B cell (primary cell): ENCODE results near the gene OPHN1. TPM values are rescaled to one million over a fixed set of nuclear protein-coding genes. Genes with fewer than 3 reads are reported as not detected.

Experiments used
- ATAC-seq: fragments of 200-7000 bp; cut with Tn5 transposase; one replicate; pipeline ENCODE4 v1.10.0; 2021; ENCODE audit warnings: low read depth, mild to moderate bottlenecking, moderate number of reproducible peaks, moderate library complexity
- CTCF ChIA-PET: fragments of 350-600 bp; sonication (Branson Sonifier 250); formaldehyde crosslinking; loops from one replicate; lab custom pipeline; 2021; ENCODE audit warnings: antibody characterized with exemption, inconsistent platforms; lab: Charles Lee
- POLR2A ChIA-PET: fragments of 350-600 bp; sonication (Branson Sonifier 250); formaldehyde crosslinking; loops from one replicate; lab custom pipeline; 2021; ENCODE audit warnings: antibody characterized with exemption; lab: Charles Lee
- DNase-seq: peaks from one replicate; pipeline ENCODE4 v3.0.0; 2013
- H2AFZ ChIP-seq: 2 replicates; pipeline ENCODE4 v1.6.1; 2012; ENCODE audit warnings: mild to moderate bottlenecking, low read depth, low read length; ENCODE audit not compliant: insufficient read depth, poor library complexity, severe bottlenecking
- H3K27ac ChIP-seq, 2 donors: 1 replicate in 1 of 2; 2 replicates in 1 of 2; pipeline ENCODE4 v1.5.1; 2012 to 2013; ENCODE audit warnings: low read length in 2 of 2, mild to moderate bottlenecking in 2 of 2, moderate library complexity in 1 of 2
- H3K27me3 ChIP-seq, 4 experiments: fragments of 200-600 bp in 1 of 4; sonication (generic) in 1 of 4; replicated peaks in 1 of 4; 1 replicate in 2 of 4; 2 replicates in 2 of 4; pipeline versions ENCODE4 v1.6.1 to v1.7.0; 2013 to 2016; ENCODE audit warnings: low read length in 3 of 4, mild to moderate bottlenecking in 2 of 4, mixed read lengths in 1 of 4, moderate library complexity in 1 of 4; ENCODE audit not compliant: insufficient read depth in 4 of 4, control insufficient read depth in 3 of 4; ENCODE audit errors: control extremely low read depth in 1 of 4
- H3K36me3 ChIP-seq, 2 experiments: replicated peaks in 1 of 2; 1 replicate in 1 of 2; 2 replicates in 1 of 2; pipeline versions ENCODE4 v1.6.1 to v1.7.1; 2013; ENCODE audit warnings: low read length in 1 of 2; ENCODE audit not compliant: insufficient read depth in 2 of 2, control insufficient read depth in 1 of 2; ENCODE audit errors: control extremely low read depth in 1 of 2, extremely low read depth in 1 of 2
- H3K4me1 ChIP-seq, 2 donors: fragments of 200-600 bp in 1 of 2; sonication (generic) in 1 of 2; 1 replicate in 1 of 2; 2 replicates in 1 of 2; pipeline versions ENCODE4 v1.5.1 to v1.6.1; 2013 to 2017; ENCODE audit warnings: low read length in 2 of 2; ENCODE audit not compliant: control insufficient read depth in 2 of 2, insufficient read depth in 2 of 2
- H3K4me2 ChIP-seq: replicated peaks from 2 replicates; pipeline ENCODE3; 2012; ENCODE audit warnings: mild to moderate bottlenecking, low read depth, low read length; ENCODE audit not compliant: poor library complexity, severe bottlenecking
- H3K4me3 ChIP-seq, 5 experiments: fragments of 200-600 bp in 1 of 5; sonication (generic) in 1 of 5; 1 replicate in 3 of 5; 2 replicates in 2 of 5; pipeline versions ENCODE4 v1.5.1 to v1.7.0; 2011 to 2016; ENCODE audit warnings: low read length in 4 of 5, mild to moderate bottlenecking in 4 of 5, low read depth in 2 of 5, control low read depth in 1 of 5, moderate library complexity in 1 of 5; ENCODE audit not compliant: insufficient read depth in 1 of 5; ENCODE audit errors: control extremely low read depth in 1 of 5, extremely low read depth in 1 of 5
- H3K79me2 ChIP-seq: fragments of 200-600 bp; sonication (generic); one replicate; pipeline ENCODE4 v1.6.0; 2016; ENCODE audit warnings: low read length; ENCODE audit not compliant: control insufficient read depth, insufficient read depth
- H3K9ac ChIP-seq: fragments of 200-600 bp; sonication (generic); 2 replicates; pipeline ENCODE4 v1.6.1; 2017; ENCODE audit warnings: mild to moderate bottlenecking, low read length, moderate library complexity
- H3K9me3 ChIP-seq, 3 donors: one replicate each; pipeline versions ENCODE4 v1.6.1 to v1.7.1; 2013; ENCODE audit warnings: low read length in 2 of 3; ENCODE audit not compliant: control insufficient read depth in 2 of 3, insufficient read depth in 1 of 3; ENCODE audit errors: control extremely low read depth in 1 of 3
- H4K20me1 ChIP-seq: 2 replicates; pipeline ENCODE4 v1.6.0; 2012; ENCODE audit warnings: mild to moderate bottlenecking, low read length; ENCODE audit not compliant: insufficient read depth, control insufficient read depth, poor library complexity, severe bottlenecking
- H3K27ac Mint-ChIP-seq: one replicate; pipeline ENCODE4 v1.8.0; 2021; ENCODE audit warnings: mixed read lengths
- H3K27me3 Mint-ChIP-seq: one replicate; pipeline ENCODE4 v1.8.0; 2021; ENCODE audit warnings: mixed read lengths
- H3K4me1 Mint-ChIP-seq: one replicate; pipeline ENCODE4 v1.8.0; 2021; ENCODE audit warnings: mixed read lengths
- H3K4me3 Mint-ChIP-seq: one replicate; pipeline ENCODE4 v1.8.0; 2021; ENCODE audit warnings: mixed read lengths
- H3K9me3 Mint-ChIP-seq: one replicate; pipeline ENCODE4 v1.8.0; 2022; ENCODE audit warnings: mixed read lengths; ENCODE audit not compliant: insufficient read depth
- EZH2 ChIP-seq: IDR thresholded peaks from 2 replicates; pipeline ENCODE4 v1.6.1; 2012; ENCODE audit warnings: borderline replicate concordance, low read depth, mild to moderate bottlenecking, moderate library complexity, low read length; ENCODE audit not compliant: insufficient read depth, poor library complexity, severe bottlenecking
- WGBS: methylation state at CpG from one replicate; pipeline ENCODE4 v1.1.5; 2013; ENCODE audit warnings: missing lambda C conversion rate; ENCODE audit not compliant: insufficient coverage; 5-methylcytosine and 5-hydroxymethylcytosine counted together
- intact Hi-C: fragments of 100-400 bp; cut with micrococcal nuclease; formaldehyde crosslinking; loops from one replicate; pipeline ENCODE4 v1.10.0; 2022
- polyA plus RNA-seq: library from polyadenylated mRNA; depleted of rRNA; stranded (reverse); fragments of >200 nt; gene quantifications from 2 replicates; pipeline ENCODE4 v1.2.3, GENCODE V29; 2012
- total RNA-seq, 2 donors: library from RNA; stranded (reverse); fragments of 120-200 nt in 1 of 2; gene quantifications; 1 replicate in 1 of 2; 2 replicates in 1 of 2; pipeline versions ENCODE4 v1.2.3 to v1.2.4, GENCODE V29; 2013 to 2022
- TF ChIP-seq, protein P1 (sequence below): fragments of 200-600 bp; IDR thresholded peaks from one replicate; pipeline ENCODE4 v1.8.0; 2022; ENCODE audit warnings: antibody characterized with exemption, mild to moderate bottlenecking

OPHN1 gene
- total and polyA plus RNA-seq, 2 donors (not counting 1 experiment from before 2014, with no cell fraction given), result 0.03 to 0.17 TPM

DNA sequence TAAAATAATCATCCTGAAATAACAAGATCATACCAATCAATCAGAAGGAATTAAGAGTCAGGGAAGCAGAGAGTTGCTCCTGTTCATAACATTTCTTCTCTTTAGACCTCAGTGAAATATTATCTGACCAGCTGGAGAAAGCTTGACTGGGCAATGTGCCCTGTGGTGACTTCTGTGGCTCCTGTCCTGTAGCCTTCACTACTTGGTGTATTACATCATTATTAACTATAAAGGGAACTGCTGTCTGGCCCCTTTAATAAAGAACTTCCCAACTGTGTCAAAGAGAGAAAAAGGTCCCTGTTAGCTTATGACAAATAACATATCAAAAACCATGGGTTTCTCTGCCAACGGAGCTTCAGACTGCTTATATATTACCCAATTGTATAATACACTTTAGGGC is 18.0 kb downstream of the OPHN1 start:
- Mint-ChIP-seq H3K27ac (no peak overlapping the region), H3K27me3 (no peaks in the 10 kb centered on the region), H3K4me3 (no peak overlapping the region), H3K9me3 (no peaks in the 10 kb centered on the region), H3K4me1 (no peaks in the 10 kb centered on the region)
- no peaks in the 10 kb centered on the region for H3K36me3 ChIP-seq
- H3K9ac ChIP-seq, result no peak overlapping the region
- no peak overlapping the region for H3K4me2 ChIP-seq
- no peak overlapping the region for H2AFZ ChIP-seq
- no peaks in the 10 kb centered on the region for H3K27me3 ChIP-seq
- no peak for ATAC-seq
- DNase-seq, result no peak
- no peaks in the 10 kb centered on the region for H3K4me1 ChIP-seq
- no peaks in the 10 kb centered on the region for H4K20me1 ChIP-seq
- no peak overlapping the region for H3K27ac ChIP-seq
- H3K79me2 ChIP-seq, result no peaks in the 10 kb centered on the region
- intact Hi-C loops, result no loop called here
- no peaks in the 10 kb centered on the region for H3K9me3 ChIP-seq
- POLR2A ChIA-PET, result no interaction called here
- CTCF ChIA-PET, result no interaction called here
- H3K4me3 ChIP-seq, result no peak overlapping the region
- no CpG with 5 or more reads among the region's 1 CpG for WGBS
- TF ChIP-seq, protein P1, sequence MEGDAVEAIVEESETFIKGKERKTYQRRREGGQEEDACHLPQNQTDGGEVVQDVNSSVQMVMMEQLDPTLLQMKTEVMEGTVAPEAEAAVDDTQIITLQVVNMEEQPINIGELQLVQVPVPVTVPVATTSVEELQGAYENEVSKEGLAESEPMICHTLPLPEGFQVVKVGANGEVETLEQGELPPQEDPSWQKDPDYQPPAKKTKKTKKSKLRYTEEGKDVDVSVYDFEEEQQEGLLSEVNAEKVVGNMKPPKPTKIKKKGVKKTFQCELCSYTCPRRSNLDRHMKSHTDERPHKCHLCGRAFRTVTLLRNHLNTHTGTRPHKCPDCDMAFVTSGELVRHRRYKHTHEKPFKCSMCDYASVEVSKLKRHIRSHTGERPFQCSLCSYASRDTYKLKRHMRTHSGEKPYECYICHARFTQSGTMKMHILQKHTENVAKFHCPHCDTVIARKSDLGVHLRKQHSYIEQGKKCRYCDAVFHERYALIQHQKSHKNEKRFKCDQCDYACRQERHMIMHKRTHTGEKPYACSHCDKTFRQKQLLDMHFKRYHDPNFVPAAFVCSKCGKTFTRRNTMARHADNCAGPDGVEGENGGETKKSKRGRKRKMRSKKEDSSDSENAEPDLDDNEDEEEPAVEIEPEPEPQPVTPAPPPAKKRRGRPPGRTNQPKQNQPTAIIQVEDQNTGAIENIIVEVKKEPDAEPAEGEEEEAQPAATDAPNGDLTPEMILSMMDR, result no peak
- TF ChIP-seq EZH2, result no peak

DNA sequence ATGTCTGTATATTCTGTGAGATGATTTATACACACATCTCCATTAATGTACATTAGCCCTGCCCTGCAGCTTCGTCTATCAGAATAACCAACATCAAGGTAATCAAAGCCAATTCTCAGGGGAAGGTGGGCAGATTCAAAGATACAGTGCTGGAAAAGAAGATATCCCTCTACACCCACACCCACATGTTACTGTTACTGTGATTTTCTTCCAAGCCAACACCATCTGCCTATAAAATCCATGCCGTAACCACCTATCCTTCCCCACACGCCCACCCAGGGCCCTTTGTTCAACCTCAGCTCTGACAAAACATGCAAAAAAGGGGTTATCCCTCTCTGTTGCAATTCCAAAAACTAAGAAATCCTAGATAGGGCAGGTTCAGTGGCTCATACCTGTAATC is 20.0 kb downstream of the OPHN1 start:
- no peaks in the 10 kb centered on the region for H3K36me3 ChIP-seq
- Mint-ChIP-seq H3K4me3 (no peak overlapping the region), H3K4me1 (no peaks in the 10 kb centered on the region), H3K27me3 (no peaks in the 10 kb centered on the region), H3K9me3 (no peaks in the 10 kb centered on the region), H3K27ac (no peak overlapping the region)
- no peaks in the 10 kb centered on the region for H3K4me1 ChIP-seq
- H3K4me2 ChIP-seq, result no peak overlapping the region
- no peak for DNase-seq
- no peaks in the 10 kb centered on the region for H3K27me3 ChIP-seq
- H4K20me1 ChIP-seq, result no peaks in the 10 kb centered on the region
- H3K79me2 ChIP-seq, result no peaks in the 10 kb centered on the region
- WGBS, result 88% methylated on average over 2 of the region's 3 CpGs
- H2AFZ ChIP-seq, result no peak overlapping the region
- CTCF ChIA-PET, result no interaction called here
- intact Hi-C loops, result no loop called here
- no peak overlapping the region for H3K27ac ChIP-seq
- POLR2A ChIA-PET, result no interaction called here
- no peak overlapping the region for H3K9ac ChIP-seq
- no peak for ATAC-seq
- TF ChIP-seq EZH2, result no peak
- TF ChIP-seq, protein P1, result no peak
- no peaks in the 10 kb centered on the region for H3K9me3 ChIP-seq
- no peak overlapping the region for H3K4me3 ChIP-seq
